Activated T-cell treated with anti-CD3 and anti-CD28 coated beads for 48 hours (primary cell): ENCODE data around the gene KLHL29.
"Not testable (repeated sequence)": the region's sequence is repeated elsewhere in the genome, so short reads cannot be mapped to it uniquely, and the experiment has no call there.

Source experiments
- DNase-seq: peaks from one replicate; pipeline ENCODE4 v3.0.0-alpha.2; 2020; ENCODE audit warnings: low read depth

KLHL29 gene

DNA sequence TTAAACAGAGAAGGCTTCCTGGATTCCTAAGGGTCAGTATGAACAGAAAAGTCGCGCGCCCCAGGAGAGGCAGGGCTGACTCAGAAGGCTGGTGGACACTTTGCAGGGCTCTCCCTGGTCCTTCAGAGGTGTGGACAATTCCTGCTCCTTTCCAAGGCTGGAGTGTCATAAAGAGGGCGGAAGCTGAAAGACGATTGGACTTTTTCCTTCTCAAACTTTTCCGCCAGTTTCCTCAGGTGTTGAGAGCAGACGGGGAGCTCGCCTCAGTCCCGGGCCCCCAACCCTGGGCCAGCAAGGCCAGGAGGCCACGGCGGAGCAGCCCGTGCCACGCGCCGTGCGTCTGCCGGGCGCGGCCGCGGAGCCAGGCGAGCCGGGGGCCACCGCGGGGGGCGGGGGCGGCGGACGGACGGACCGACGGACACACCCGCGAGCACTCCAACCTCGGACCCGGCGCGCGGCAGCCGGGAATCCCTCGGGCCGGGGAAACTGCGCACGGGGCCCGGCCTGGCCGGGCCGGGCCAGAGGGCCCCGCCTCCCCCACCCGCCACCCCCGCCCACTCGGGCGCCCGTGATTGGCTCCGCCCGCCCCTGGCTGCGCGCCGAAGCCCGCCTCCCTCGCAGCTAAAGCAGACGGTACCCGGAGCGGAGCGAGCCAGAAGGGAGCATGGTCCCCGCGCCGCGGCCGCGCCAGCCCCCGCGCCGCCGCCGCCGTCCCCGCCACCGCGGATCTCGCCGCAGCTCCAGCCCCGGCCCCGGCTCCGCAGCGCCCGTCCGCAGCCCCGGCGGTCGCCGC, at the start of gene KLHL29:
TSS of gene KLHL29 (plus strand) at position 629 of the 793 bp plus-strand sequence. CDS start 177,018 bp downstream, outside the sequence.
- DNase-seq = peak; percentile 69

DNA sequence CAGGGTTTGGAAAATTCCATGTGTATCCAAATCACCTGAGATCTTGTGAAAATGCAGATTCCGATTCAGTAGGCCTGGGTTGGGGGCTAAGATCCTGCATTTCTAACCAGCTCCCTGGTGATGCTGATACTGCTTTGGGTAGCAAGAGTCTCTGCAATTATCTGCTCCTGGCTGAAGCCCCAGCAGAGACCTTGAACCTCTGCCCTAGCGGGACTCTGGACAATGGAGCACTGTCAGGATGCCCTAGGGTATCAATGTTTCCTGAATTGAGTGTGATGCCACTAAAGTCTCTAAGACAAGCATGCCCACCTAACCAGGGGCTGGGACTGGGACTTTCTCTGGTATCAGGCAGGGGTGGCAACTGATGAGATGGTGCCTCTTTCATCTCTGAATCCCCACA, 49.4 kb upstream of the KLHL29 start:
- DNase-seq = no peak

DNA sequence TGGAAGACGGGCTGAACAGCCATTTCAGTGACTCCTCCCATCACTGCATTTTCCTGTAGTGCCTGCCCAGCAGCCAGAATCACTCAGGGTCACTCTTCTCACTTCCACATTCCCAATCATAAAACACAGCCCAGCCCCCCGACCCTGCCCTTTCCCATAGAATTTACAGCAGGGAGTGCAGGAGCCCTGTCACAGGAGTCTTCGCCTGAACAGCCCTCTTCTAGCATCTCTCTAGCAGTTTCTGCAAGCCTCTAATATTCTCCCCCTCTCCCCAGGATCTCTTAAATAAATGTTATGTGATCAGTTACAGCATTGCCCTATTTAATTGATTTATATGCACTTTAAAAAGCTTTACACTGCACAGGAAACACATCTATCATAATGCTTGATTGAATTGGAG, 42.9 kb upstream of the KLHL29 start:
- no peak for DNase-seq

DNA sequence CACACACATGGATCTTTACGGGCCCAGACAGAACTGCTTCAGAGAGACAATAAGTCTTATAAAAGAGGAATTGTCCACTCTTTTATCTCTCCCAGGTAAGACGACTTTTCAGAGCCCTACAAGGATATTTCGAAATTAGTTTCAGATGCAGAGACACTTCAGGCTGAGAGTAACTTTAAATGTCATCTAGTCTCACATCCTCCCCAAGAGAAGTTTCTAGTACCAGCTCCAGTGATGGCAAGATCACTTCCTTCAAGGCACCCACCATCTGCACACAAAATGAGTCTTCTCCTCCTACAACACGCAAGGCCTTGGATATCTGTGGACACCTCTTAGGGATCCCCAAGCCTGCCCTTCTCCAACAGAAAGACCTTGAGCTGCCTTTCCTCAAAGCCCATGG, 39.0 kb upstream of the KLHL29 start:
- DNase-seq = no peak

DNA sequence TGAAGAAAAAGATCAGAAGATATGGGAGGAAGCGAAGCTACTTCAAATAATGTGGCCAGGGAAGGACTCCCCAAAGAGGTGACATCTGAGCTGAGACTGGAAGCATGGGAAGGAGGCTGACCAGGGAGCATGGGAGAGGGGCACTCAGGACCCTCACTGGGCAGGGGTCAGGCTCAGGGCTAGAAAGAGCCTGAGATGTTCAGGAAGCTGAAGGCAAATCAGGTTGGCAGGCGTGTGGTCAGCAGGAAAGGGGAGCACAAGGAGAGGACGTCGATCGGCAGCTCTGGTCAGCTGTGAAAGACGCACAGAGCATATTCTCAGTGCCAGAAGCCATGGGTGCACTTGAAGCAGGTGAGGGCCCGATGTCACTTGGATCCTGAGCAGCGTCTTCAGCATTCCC, 38.2 kb upstream of the KLHL29 start:
- DNase-seq = no peak

DNA sequence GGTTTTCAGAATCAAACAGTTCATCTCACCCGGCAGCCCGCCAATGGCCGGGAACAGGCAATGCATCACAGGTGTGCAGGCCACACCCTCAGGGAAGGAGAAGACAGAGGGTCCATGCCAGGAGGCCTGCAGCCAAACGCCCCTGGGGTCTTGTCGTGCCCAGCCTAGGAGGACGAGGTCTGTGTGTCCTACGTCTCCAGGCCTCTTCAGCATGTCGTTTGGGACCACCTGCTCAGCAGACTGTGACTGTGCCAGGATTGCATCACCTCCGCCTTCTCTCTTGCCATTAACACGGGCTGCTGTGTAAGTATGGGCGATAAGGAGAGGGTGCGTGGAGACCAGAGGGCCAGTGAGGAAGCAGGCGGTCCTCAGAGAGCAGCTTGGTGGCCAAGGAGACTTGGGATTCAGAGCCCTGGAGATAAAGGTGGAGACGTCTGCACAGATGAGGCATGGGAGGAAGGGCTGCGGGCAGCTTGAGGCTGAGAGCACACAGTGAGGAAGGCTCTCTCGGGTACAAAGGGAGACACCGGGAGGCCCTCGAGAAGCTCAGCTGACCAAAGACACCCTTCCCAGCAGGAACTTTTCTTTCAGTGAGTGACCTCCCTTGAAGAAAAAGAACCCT, 37.4 kb upstream of the KLHL29 start:
- no peak for DNase-seq

DNA sequence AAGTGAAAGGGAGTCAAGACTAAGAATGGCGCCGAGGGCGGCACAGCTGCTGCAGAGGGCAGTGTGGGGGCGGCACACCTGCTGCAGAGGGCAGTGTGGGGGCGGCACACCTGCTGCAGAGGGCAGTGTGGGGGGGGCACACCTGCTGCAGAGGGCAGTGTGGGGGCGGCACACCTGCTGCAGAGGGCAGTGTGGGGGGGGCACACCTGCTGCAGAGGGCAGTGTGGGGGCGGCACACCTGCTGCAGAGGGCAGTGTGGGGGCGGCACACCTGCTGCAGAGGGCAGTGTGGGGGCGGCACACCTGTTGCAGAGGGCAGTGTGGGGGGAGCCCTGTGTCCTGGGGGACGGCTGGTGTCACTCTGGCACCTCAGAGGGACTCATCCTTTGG, 36.9 kb upstream of the KLHL29 start:
- DNase-seq = not testable (repeated sequence)

DNA sequence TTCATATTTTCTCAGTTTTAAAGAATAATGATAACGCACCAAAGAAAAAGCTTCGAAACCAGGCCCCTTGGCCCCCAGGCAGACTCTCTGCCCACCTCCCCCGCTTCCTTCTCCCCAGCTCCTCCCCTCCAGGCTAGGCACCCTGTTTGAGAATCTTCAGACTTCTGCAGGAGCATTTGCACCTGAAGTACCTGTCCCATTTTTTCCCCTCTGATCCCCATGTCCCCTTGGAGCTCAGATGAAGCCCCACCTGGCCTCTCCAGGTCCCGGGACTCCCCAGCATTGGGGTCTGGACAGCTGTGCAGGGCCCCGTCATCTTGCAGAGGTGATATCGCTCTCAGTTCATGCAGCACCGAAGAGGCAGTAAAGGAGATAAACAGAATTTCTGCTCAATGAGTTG, 35.5 kb upstream of the KLHL29 start:
- no peak for DNase-seq

DNA sequence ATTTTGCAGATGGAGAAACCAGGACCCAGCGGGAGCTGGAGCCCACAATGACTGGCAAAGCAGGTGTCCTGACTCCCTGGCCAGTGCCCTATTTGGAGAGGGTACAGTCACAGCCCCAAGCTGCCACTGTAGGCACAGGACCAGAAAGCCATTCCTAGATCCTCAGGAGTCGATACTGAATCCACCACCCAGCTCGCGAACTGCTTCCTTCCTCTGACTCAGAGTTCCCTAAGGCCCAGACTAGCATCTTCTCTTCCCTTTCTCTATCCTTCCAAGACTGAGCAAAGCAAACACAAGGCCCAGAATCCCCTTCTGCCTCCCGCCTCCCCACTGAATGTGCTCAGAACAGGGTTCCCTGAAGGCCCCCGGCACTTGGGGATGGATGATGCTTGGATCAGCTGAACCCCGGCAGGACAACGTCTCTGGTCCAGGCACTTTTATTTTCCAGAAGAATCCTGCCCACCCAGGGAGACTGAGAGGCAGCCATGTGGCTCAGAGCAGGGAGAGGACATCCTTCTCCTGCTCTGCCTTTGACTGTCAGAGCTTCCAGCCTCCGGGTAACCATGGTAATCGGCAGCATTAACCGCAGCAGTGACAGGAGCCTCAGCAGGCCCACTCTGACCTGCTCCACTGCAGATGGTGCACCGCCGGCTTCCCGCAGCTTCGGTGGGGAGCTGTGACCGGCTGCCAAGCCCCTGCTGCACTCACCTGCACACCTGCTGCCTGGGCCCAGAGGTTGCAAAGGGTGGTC, 34.8 kb upstream of the KLHL29 start:
- no peak for DNase-seq

DNA sequence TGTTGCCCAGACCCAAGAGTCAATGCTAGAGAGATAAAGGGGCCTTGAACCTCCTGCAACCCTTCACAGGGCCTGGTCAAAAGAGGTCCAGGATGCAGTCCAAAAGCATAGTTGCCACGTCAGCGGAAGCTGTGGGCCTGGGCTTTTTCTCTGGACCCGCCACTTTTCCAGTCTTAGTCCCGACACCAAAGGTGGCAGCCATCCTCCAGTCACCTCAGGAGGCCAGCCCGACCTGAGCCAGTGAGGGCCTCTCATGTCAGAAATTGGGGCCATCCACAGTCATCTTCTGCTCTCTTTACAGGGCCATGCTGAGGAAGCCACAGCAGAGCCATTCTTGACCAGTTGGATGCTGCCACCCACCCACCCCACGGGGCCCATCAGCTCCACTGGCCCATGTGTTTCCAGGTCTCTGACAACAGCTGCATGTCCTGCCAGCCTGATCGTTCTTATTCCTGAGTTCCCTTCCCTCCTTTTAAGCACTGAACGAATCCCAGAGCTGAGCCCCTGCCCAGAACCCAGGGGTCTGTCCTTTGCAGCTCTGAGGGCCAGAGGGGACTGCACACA, 34.1 kb upstream of the KLHL29 start:
- no peak for DNase-seq

DNA sequence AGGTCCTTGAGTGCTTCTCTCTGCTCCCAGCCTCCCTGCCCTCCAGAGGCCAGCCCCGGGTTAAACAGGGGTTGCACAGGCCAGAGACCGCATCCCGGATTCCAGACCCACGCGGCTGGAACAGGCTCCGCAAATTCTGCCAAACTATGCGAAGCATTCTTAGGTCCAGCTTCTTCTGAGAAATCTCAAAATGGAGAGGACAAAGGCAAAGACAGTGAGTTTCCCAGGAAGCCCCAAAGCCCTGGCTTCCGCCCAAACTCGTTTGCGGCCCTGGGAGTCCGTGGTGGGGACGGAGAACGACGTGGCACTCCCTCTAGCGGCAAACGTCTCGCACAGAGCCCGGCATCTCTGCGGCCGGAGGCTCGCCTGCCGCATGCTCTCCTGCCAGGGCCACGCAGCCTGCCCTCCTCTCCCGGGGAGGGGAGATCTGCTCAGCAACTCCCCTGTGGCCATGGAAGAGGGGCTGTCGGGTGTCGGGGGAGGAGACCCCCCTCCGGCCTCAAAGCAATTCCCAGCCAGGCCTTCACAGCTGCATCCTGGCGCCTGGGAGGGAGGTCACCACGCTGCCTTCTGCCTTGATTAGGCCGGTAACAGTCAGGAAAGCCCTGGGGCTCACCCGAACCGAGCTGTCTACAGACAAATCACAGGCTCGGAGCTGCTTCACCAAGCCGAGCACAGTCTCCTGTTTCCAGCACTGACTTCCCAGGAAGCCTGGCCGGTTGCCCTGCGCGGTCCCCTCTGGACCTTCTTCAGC, 33.4 kb upstream of the KLHL29 start:
- DNase-seq = peak; percentile 61

DNA sequence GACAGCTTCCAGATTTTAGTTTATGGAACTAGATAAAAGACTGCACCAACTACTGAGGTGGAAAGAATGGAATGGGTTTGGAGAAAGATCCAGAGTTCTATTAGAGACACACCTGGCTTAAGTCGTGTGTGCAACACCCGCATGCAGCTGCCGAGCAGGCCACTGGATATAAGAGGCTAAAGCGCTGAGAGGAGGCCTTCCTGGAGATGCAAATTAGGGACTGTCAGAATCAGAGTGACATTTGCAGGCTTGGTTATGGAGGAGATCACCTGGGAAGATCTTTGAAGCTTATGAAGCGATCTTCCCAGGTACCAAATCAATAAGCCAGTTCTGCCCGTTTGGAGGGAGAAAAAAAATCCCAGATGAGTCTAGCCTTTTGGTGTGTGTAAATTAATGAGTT, 30.4 kb upstream of the KLHL29 start:
- DNase-seq = no peak

DNA sequence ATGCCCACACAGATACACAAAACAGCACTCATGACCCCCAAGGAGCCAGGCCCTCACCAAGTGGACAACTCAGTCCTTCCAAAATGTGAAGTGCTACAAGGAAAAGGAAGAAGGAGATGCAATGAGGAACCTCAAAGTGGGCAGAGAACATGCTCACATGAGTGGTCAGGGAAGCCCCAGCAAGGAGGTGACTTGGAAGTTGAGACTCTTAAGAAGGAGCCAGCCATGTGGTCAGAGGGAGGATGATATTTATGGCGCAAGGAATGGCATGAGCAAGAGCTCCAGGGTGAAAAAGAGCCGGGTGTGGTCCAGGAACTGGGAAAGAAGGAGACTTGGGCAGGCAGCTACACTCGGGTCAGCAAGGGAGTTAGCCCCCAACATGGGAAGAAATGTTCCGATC, 30.0 kb upstream of the KLHL29 start:
- DNase-seq = no peak

DNA sequence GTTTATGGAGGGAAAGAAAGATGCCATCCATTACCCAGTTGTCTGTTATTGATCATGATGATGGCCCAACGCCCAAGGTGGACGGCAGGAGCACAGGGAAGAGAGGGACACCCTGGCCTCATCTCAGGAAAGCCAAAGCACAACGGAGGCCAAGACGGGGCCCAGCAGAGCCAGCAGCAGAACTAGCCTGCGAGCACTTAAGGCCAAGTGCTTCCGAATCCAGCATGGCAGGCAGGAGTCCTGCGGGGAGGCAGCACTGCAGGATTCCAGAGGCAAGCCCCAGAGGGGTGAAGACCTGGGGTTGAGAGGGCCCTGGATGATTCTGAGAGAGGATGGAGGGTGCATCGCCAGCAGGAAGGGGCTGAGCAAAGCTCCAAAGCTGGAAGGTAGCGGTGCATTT, 28.3 kb upstream of the KLHL29 start:
- DNase-seq = no peak

DNA sequence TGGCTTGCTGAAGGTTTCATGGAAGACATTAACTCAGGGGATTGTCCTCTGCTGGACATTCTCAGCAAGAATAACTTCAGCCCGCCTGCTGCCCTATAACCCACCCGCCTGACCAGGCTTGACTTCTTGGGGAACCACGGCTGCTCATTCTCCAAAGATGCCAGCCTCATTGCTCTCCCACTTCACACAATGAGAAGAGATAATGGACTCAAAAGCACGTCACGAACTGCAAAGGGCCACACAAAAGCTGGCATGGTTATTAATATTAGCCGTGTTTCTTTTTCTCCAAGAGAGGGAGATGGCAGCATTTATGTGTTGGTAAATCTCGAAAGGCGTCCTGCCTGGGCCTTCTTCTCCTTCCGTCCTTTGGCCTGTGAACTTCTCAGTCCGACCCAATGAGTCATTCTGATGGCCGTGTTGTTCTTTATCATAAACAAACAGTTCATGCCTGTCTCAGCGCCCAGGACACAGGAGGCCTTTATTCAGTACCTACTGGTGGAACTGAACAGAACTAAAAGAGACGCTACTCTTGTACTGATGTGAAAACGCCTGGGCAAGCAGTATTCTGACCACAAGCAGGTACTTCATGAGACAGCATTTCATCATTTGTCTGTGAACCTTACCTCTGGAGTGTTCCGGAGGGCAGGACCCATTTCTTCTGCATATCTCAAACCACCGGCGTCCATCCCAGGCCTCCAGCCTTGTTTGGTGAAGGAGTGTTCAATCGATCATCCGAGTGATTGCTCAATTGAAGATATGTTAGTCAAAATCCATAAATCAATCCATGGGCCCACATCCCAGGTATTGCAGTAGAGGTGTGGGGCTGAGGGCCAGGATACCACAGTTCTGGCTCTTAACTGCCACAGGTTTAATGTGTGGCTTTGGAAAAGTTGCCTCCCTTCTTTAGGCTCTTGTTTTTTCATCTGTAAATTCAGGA, 25.1 kb upstream of the KLHL29 start:
- DNase-seq = no peak

DNA sequence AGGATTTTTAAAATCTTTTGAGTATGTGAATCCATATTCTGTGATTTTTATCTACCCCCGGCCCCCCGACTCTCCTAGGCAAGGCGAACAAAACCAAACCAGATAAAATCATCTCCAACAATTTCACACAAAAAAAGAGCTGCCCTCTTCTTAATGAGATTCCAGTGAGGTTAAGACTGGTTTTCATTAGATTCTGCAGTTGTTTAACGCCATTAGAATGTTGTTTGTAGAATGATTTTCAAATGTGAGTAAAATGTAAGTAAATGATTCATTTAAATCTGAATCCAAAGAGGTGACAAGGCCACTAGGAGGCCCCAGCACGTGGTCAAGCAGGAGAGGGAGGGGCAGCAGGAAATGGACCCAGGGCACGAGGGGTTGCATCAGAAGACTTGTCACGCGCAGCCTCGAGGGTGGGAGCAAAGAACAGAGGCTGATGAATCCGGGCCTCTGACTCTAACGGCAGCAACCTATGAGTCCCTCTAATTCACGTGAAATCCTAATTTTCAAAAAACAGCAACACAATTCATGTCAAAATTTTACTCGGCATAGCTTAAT, 24.3 kb upstream of the KLHL29 start:
- no peak for DNase-seq

DNA sequence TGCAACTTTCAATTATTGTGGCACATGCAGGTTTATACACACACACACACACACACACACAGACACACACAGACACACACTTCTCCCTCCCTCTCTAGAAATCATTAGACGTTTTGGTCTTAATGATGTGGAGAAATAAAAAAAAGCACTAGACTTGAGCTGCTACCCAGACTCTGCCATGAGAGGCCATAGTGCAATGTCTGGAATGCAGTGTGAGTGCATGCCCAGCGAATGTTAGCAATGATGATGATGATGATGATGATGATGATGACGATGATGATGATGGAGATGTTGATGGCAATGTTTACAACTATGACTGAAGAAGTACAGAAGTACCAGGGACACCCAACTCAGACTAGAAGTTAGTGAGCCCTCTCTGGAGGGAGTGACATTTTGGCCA, 23.8 kb upstream of the KLHL29 start:
- DNase-seq = no peak

DNA sequence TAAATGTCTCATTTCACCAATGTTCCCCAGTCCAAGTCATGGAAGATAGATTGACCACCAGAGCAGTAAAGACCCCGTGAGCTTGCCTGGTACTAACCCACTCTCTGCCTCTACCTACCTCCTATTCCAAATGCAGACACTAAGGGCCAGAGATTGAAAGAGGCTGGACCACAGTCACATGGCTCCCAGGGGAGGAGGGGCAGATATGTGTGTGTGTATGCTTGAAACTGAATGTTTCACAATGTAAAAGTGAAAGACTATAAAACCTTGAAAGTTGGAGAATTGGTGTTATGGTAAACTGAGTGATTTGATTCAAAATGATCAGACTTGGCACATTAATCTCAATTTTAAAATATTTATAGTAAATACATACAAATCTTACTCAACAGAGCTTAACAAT, 21.7 kb upstream of the KLHL29 start:
- no peak for DNase-seq

DNA sequence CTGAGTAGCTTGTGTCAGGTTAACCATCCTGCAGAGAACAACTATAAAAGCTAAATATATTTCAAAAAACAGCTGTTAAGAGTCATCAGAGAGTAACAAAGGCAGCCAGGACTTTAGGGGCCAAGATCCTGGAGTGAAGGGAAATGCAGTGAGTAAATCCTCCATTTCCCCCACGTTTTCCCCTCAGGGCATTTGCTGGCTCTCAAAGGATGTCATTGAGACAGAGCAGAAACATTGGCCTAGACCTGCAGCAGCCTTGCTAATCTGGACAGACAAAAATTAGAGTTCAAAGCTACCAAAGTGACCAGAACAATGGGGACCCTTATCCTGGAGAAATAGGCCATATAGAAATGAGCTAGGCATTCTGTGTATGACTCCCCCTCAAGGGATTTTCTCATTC, 21.1 kb upstream of the KLHL29 start:
- no peak for DNase-seq

DNA sequence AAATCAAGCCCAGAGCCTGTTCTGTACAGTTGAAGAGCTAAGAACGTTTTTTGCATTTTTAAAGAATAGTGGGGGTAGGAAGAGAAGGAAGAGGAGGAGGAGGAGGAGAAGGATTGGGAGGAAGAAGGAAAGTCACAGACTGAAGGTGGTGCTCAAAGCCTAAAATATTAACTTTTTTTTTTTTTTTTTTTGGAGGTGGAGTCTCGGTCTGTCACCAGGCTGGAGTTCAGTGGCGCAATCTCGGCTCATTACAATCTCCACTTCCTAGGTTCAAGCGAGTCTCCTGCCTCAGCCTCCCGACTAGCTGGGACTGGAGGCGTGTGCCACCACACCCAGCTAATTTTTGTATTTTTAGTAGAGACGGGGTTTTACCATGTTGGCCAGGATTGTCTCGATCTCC, 18.3 kb upstream of the KLHL29 start:
- DNase-seq = no peak

DNA sequence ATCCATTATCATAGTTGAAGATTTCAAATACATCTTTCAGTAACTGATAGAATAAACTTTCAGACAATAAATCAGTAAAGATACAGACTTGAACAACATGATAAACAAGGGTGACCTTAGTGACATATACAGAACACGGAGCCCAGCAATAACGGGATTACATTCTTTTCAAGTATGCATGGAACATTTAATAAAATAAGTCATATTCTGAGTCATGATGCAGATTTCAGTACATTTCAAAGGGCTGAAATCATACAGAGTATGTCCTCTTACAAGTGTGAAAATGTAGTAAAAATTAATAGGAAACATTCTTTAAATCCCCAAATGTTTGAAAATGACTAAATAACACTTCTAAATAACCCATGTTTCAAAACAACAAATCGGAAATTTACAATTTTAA, 17.2 kb upstream of the KLHL29 start:
- DNase-seq = no peak
